SH-SY5Y (cell line): Measurements from ENCODE around the gene ZFX.

Experiments
- GATA2 ChIP-seq: IDR thresholded peaks from 2 replicates; pipeline ENCODE4 v1.6.1; 2011; ENCODE audit warnings: mild to moderate bottlenecking, low read depth, low read length
- GATA3 ChIP-seq: IDR thresholded peaks from 2 replicates; pipeline ENCODE4 v1.6.1; 2011; ENCODE audit warnings: low read depth, mild to moderate bottlenecking, low read length, moderate library complexity

GRCh38 chrX:24259544-24260240 lies 110.2 kb downstream of the ZFX start:
- TF ChIP-seq GATA2 (no peak), GATA3 (no peak)
